Upper lobe of right lung (tissue), 1 donor: ENCODE measurements around the gene MAPK7. TPM values are rescaled to one million over a fixed set of nuclear protein-coding genes. Genes with fewer than 3 reads are reported as not detected.

Source experiments
- ATAC-seq: fragments of 200-7000 bp; cut with Tn5 transposase; one replicate; pipeline ENCODE4 v1.9.1; 2020; ENCODE audit warnings: mild to moderate bottlenecking, moderate library complexity
- DNase-seq: peaks from one replicate; pipeline ENCODE4 v3.0.0-alpha.2; 2020
- H3K27ac ChIP-seq: fragments of 200-600 bp; one replicate; pipeline ENCODE4 v1.8.0; 2022
- H3K27me3 ChIP-seq: fragments of 200-600 bp; one replicate; pipeline ENCODE4 v1.8.0; 2022; ENCODE audit warnings: mild to moderate bottlenecking
- H3K36me3 ChIP-seq: fragments of 200-600 bp; one replicate; pipeline ENCODE4 v1.8.0; 2022
- H3K4me1 ChIP-seq: fragments of 200-600 bp; one replicate; pipeline ENCODE4 v1.8.0; 2022
- H3K4me3 ChIP-seq: fragments of 200-600 bp; one replicate; pipeline ENCODE4 v1.8.0; 2022; ENCODE audit warnings: mild to moderate bottlenecking
- H3K9me3 ChIP-seq: fragments of 200-600 bp; one replicate; pipeline ENCODE4 v1.8.0; 2022
- intact Hi-C: fragments of 100-400 bp; cut with DNase I; formaldehyde crosslinking; loops from one replicate; pipeline ENCODE4 v1.11.0; 2022
- total RNA-seq: library from RNA; stranded (reverse); fragmentation: NEBNext Ultra II Directional; extraction: Animal tissue kit (Norgen Biotek cat#: 25700); gene quantifications from one replicate; pipeline ENCODE4 v1.2.1, GENCODE V29; 2021
- TF ChIP-seq, protein P1 (sequence below): fragments of 200-600 bp; IDR thresholded peaks from one replicate; pipeline ENCODE4 v1.8.0; 2022; ENCODE audit warnings: antibody characterized with exemption
- donor health status: DM: no; HTN: yes; CAD: no; lungs with severe emphysema.

Gene MAPK7
- total RNA-seq, 1 donor from 2014 or later: 25.7 TPM

- no peaks in the 10 kb centered on the region for H3K27me3 ChIP-seq
- no peak overlapping the region for H3K4me3 ChIP-seq
- intact Hi-C loops: no loop called here
- no peaks in the 10 kb centered on the region for H3K36me3 ChIP-seq
- H3K9me3 ChIP-seq: no peaks in the 10 kb centered on the region
- ATAC-seq (peak; percentile 95), DNase-seq (peak; percentile 76)
- peak overlapping the region; percentile 78 for H3K27ac ChIP-seq
- TF ChIP-seq, protein P1, sequence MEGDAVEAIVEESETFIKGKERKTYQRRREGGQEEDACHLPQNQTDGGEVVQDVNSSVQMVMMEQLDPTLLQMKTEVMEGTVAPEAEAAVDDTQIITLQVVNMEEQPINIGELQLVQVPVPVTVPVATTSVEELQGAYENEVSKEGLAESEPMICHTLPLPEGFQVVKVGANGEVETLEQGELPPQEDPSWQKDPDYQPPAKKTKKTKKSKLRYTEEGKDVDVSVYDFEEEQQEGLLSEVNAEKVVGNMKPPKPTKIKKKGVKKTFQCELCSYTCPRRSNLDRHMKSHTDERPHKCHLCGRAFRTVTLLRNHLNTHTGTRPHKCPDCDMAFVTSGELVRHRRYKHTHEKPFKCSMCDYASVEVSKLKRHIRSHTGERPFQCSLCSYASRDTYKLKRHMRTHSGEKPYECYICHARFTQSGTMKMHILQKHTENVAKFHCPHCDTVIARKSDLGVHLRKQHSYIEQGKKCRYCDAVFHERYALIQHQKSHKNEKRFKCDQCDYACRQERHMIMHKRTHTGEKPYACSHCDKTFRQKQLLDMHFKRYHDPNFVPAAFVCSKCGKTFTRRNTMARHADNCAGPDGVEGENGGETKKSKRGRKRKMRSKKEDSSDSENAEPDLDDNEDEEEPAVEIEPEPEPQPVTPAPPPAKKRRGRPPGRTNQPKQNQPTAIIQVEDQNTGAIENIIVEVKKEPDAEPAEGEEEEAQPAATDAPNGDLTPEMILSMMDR: no peak
- H3K4me1 ChIP-seq: peaks cover 29% of the 10 kb centered on the region
Measured at GRCh38 chr17:19398301-19399181, 20.2 kb downstream of the MAPK7 start.

GRCh38 chr17:19399750-19400450 is 21.6 kb downstream of the MAPK7 start:
- TF ChIP-seq, protein P1: no peak
- DNase-seq (no peak), ATAC-seq (no peak)
- peak overlapping the region; percentile 66 for H3K27ac ChIP-seq
- no peaks in the 10 kb centered on the region for H3K27me3 ChIP-seq
- H3K4me1 ChIP-seq: peaks cover 29% of the 10 kb centered on the region
- no peaks in the 10 kb centered on the region for H3K36me3 ChIP-seq
- intact Hi-C loops: no loop called here
- no peaks in the 10 kb centered on the region for H3K9me3 ChIP-seq
- H3K4me3 ChIP-seq: no peak overlapping the region

DNA sequence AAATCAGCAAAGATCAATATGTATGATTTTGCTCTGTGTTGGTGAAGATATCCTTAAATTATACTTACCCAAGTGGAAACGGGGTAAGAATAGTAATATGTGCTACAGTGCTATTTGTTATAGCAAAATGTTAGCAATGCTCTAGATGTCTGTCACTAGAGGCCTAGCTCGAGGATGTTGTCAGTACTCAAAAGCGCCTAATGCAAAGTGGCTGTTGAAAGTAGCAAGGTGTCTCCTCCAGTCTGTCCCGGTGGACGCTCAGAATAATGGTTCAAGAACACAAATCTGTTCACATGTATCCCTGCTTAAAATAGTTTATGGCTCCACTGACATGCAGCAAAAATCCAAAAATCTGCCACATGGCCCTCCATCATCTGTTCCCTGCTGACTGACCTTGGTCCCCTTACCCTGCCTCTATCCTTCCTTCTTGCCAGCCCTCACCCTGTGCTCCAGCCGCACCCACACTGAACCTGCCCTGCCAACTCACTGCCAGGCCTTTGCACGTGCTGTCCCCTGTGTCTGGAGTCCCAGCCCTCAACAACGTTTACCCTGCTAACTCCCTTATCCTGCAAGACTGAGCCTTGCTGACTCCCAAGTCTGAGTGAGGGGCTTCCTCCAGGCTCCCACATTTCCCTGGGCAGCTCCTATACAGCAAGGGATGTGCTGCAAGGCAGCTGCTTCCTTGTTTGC is 23.2 kb downstream of the MAPK7 start:
- no peak for DNase-seq
- intact Hi-C loops: no loop called here
- Histone ChIP-seq H3K4me1 (peaks cover 29% of the 10 kb centered on the region), H3K27ac (no peak overlapping the region), H3K4me3 (no peak overlapping the region), H3K9me3 (no peaks in the 10 kb centered on the region), H3K36me3 (no peaks in the 10 kb centered on the region), H3K27me3 (no peaks in the 10 kb centered on the region)
- no peak for ATAC-seq
- TF ChIP-seq, protein P1: no peak

GRCh38 chr17:19402171-19402570 is 23.9 kb downstream of the MAPK7 start:
- H3K27me3 ChIP-seq: no peaks in the 10 kb centered on the region
- peaks cover 29% of the 10 kb centered on the region for H3K4me1 ChIP-seq
- no peaks in the 10 kb centered on the region for H3K9me3 ChIP-seq
- no peak overlapping the region for H3K27ac ChIP-seq
- H3K4me3 ChIP-seq: no peak overlapping the region
- no peak for ATAC-seq
- no peaks in the 10 kb centered on the region for H3K36me3 ChIP-seq
- DNase-seq: no peak
- intact Hi-C loops: no loop called here
- TF ChIP-seq, protein P1: no peak

GRCh38 chr17:19403021-19403420 is 24.7 kb downstream of the MAPK7 start:
- no peak for ATAC-seq
- intact Hi-C loops: no loop called here
- TF ChIP-seq, protein P1: no peak
- DNase-seq: no peak
- Histone ChIP-seq H3K4me3 (no peak overlapping the region), H3K36me3 (no peaks in the 10 kb centered on the region), H3K27ac (no peak overlapping the region), H3K9me3 (no peaks in the 10 kb centered on the region), H3K4me1 (peaks cover 23% of the 10 kb centered on the region), H3K27me3 (no peaks in the 10 kb centered on the region)
